ENCODE measurements around the gene PLOD1. TPM values are rescaled to one million over a fixed set of nuclear protein-coding genes. Genes with fewer than 3 reads are reported as not detected.
"Not testable (repeated sequence)": the region's sequence is repeated elsewhere in the genome, so short reads cannot be mapped to it uniquely, and the experiment has no call there.

The PLOD1 gene
- total and polyA plus RNA-seq, 4 donors: 28.9 to 95.9 (median 70.1) TPM

DNA sequence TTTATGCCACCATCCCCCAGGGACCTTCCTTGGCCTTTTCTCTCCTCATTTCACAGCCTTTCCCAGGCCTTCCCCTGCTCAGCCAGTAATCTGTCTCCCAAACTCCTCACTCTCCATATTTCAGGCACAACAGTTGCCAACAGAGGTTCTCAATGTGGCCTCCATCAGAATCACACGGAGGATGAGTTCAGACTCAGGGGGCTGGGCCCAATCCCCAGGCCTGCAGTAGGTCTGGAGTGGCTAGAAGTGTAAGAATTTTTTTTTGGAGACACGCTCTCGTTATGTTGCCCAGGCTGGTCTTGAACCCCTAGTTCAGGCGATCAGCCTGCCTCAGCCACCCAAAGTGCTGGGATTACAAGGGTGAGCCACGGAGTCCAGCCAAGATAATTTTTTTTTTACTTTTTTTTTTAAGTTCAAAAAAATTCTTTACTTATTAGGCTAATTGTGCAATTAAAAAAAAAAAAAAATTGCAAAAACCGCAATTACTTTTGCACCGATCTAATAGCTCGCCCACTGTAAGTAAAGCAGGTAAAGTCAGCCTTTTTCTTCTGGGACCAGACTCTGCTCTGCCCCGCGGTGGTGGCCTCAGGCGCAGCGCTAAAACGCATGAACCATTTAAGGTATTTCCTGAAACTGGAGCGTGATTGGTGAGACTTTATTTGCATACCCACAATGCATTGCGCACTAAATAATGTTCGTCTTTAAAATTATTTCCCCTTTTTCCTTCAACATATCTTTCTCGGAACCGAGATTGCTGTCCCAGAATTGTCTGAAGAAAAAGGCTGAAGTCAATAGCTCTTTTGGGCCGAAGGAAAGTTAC is 27.0 kb upstream of the PLOD1 start:
- DNase-seq (peak; percentile 94 to 95), ATAC-seq (ENCODE audit: low FRiP score) (peak; percentile 95)
- H3K27me3 ChIP-seq (ENCODE audit: control insufficient read depth in 1 of 2, insufficient read depth in 2 of 2, low read length in 1 of 2): peaks cover 0 to 5% of the 10 kb centered on the region in 2 donors
- no peaks in the 10 kb centered on the region for H3K4me1 ChIP-seq (ENCODE audit: control insufficient read depth in 1 of 2, insufficient read depth in 2 of 2, low read length in 2 of 2)
- intact Hi-C loops (cut with DNase I): loop anchor here in 1 of 2 donors (5.0 kb wide), 1 partner anchor 70 kb away; no protein-coding TSS in a partner anchor
- H3K27ac ChIP-seq (ENCODE audit: low read depth in 1 of 2, low read length in 2 of 2): peak overlapping the region; percentile 90 to 93
- H3K9me3 ChIP-seq (ENCODE audit: control insufficient read depth, low read length): no peaks in the 10 kb centered on the region
- no peak overlapping the region for H3K4me3 ChIP-seq (ENCODE audit: low read length in 2 of 2)
- 10 to 12% methylated on average over 19 of the region's 19 CpGs for WGBS, 2 donors
- no peaks in the 10 kb centered on the region for H3K36me3 ChIP-seq (ENCODE audit: control insufficient read depth in 1 of 2, insufficient read depth in 2 of 2, low read length in 1 of 2)

- H3K4me1 ChIP-seq (ENCODE audit: control insufficient read depth in 1 of 2, insufficient read depth in 2 of 2, low read length in 2 of 2): no peaks in the 10 kb centered on the region
- no peaks in the 10 kb centered on the region for H3K9me3 ChIP-seq (ENCODE audit: control insufficient read depth, low read length)
- WGBS, 2 donors: 0% methylated on average over 24 of the region's 24 CpGs
- no peaks in the 10 kb centered on the region for H3K36me3 ChIP-seq (ENCODE audit: control insufficient read depth in 1 of 2, insufficient read depth in 2 of 2, low read length in 1 of 2)
- peak overlapping the region; percentile 43 to 59 for H3K4me3 ChIP-seq (ENCODE audit: low read length in 2 of 2)
- ATAC-seq (ENCODE audit: low FRiP score) (peak; percentile 91), DNase-seq (no peak)
- peak overlapping the region; percentile 90 to 94 for H3K27ac ChIP-seq (ENCODE audit: low read depth in 1 of 2, low read length in 2 of 2)
- peaks cover 0 to 5% of the 10 kb centered on the region in 2 donors for H3K27me3 ChIP-seq (ENCODE audit: control insufficient read depth in 1 of 2, insufficient read depth in 2 of 2, low read length in 1 of 2)
- intact Hi-C loops (cut with DNase I): loop anchor here in 1 of 2 donors (5.0 kb wide), 1 partner anchor 71 kb away; no protein-coding TSS in a partner anchor
These were observed 26.3 kb upstream of the PLOD1 start for GRCh38 chr1:11908095-11908675.

- H3K9me3 ChIP-seq (ENCODE audit: control insufficient read depth, low read length); H3K4me3 ChIP-seq (ENCODE audit: low read length in 2 of 2); H3K36me3 ChIP-seq (ENCODE audit: control insufficient read depth in 1 of 2, insufficient read depth in 2 of 2, low read length in 1 of 2); ATAC-seq (ENCODE audit: low FRiP score); DNase-seq; H3K27me3 ChIP-seq (ENCODE audit: control insufficient read depth in 1 of 2, insufficient read depth in 2 of 2, low read length in 1 of 2); H3K4me1 ChIP-seq (ENCODE audit: control insufficient read depth in 1 of 2, insufficient read depth in 2 of 2, low read length in 2 of 2); H3K27ac ChIP-seq (ENCODE audit: low read depth in 1 of 2, low read length in 2 of 2): not testable (repeated sequence)
- intact Hi-C loops (cut with DNase I): loop anchor here in 1 of 2 donors (10.0 kb wide), 1 partner anchor 64 kb away; no protein-coding TSS in a partner anchor
- 86% methylated on average over 6 of the region's 6 CpGs for WGBS, 2 donors
These were observed 23.6 kb upstream of the PLOD1 start for GRCh38 chr1:11910914-11911228.

GRCh38 chr1:11912000-11912399 is 22.5 kb upstream of the PLOD1 start:
- ATAC-seq (ENCODE audit: low FRiP score) (no peak), DNase-seq (no peak)
- Histone ChIP-seq H3K4me1 (ENCODE audit: control insufficient read depth in 1 of 2, insufficient read depth in 2 of 2, low read length in 2 of 2) (no peaks in the 10 kb centered on the region), H3K27me3 (ENCODE audit: control insufficient read depth in 1 of 2, insufficient read depth in 2 of 2, low read length in 1 of 2) (peaks cover 0 to 5% of the 10 kb centered on the region in 2 donors), H3K36me3 (ENCODE audit: control insufficient read depth in 1 of 2, insufficient read depth in 2 of 2, low read length in 1 of 2) (no peaks in the 10 kb centered on the region), H3K4me3 (ENCODE audit: low read length in 2 of 2) (no peak overlapping the region), H3K9me3 (ENCODE audit: control insufficient read depth, low read length) (no peaks in the 10 kb centered on the region), H3K27ac (ENCODE audit: low read depth in 1 of 2, low read length in 2 of 2) (no peak overlapping the region)
- 86 to 89% methylated on average over 7 of the region's 7 CpGs for WGBS, 2 donors
- intact Hi-C loops (cut with DNase I): loop anchor here in 1 of 2 donors (10.0 kb wide), 1 partner anchor 63 kb away; no protein-coding TSS in a partner anchor

GRCh38 chr1:11912482-11913216 is 21.9 kb upstream of the PLOD1 start:
- 80 to 85% methylated on average over 21 of the region's 21 CpGs for WGBS, 2 donors
- H3K4me1 ChIP-seq (ENCODE audit: control insufficient read depth in 1 of 2, insufficient read depth in 2 of 2, low read length in 2 of 2); ATAC-seq (ENCODE audit: low FRiP score); H3K9me3 ChIP-seq (ENCODE audit: control insufficient read depth, low read length); DNase-seq; H3K36me3 ChIP-seq (ENCODE audit: control insufficient read depth in 1 of 2, insufficient read depth in 2 of 2, low read length in 1 of 2); H3K27me3 ChIP-seq (ENCODE audit: control insufficient read depth in 1 of 2, insufficient read depth in 2 of 2, low read length in 1 of 2); H3K4me3 ChIP-seq (ENCODE audit: low read length in 2 of 2); H3K27ac ChIP-seq (ENCODE audit: low read depth in 1 of 2, low read length in 2 of 2): not testable (repeated sequence)
- intact Hi-C loops (cut with DNase I): loop anchor here in 1 of 2 donors (10.0 kb wide), 1 partner anchor 62 kb away; no protein-coding TSS in a partner anchor

GRCh38 chr1:11913291-11913690 is 21.2 kb upstream of the PLOD1 start:
- Histone ChIP-seq H3K4me1 (ENCODE audit: control insufficient read depth in 1 of 2, insufficient read depth in 2 of 2, low read length in 2 of 2) (no peaks in the 10 kb centered on the region), H3K9me3 (ENCODE audit: control insufficient read depth, low read length) (no peaks in the 10 kb centered on the region), H3K27me3 (ENCODE audit: control insufficient read depth in 1 of 2, insufficient read depth in 2 of 2, low read length in 1 of 2) (peaks cover 0 to 5% of the 10 kb centered on the region in 2 donors), H3K4me3 (ENCODE audit: low read length in 2 of 2) (no peak overlapping the region), H3K36me3 (ENCODE audit: control insufficient read depth in 1 of 2, insufficient read depth in 2 of 2, low read length in 1 of 2) (no peaks in the 10 kb centered on the region), H3K27ac (ENCODE audit: low read depth in 1 of 2, low read length in 2 of 2) (no peak overlapping the region)
- DNase-seq: no peak
- no peak for ATAC-seq (ENCODE audit: low FRiP score)
- intact Hi-C loops (cut with DNase I): loop anchor here in 1 of 2 donors (10.0 kb wide), 1 partner anchor 62 kb away; no protein-coding TSS in a partner anchor
- WGBS, 2 donors: 59 to 62% methylated on average over 11 of the region's 11 CpGs

- intact Hi-C loops (cut with DNase I): loop anchor here in 1 of 2 donors (10.0 kb wide), 1 partner anchor 61 kb away; no protein-coding TSS in a partner anchor
- WGBS, 2 donors: 88 to 92% methylated on average over 1 of the region's 1 CpG
- Histone ChIP-seq H3K9me3 (ENCODE audit: control insufficient read depth, low read length) (no peaks in the 10 kb centered on the region), H3K36me3 (ENCODE audit: control insufficient read depth in 1 of 2, insufficient read depth in 2 of 2, low read length in 1 of 2) (no peaks in the 10 kb centered on the region), H3K27me3 (ENCODE audit: control insufficient read depth in 1 of 2, insufficient read depth in 2 of 2, low read length in 1 of 2) (peaks cover 0 to 2% of the 10 kb centered on the region in 2 donors), H3K4me3 (ENCODE audit: low read length in 2 of 2) (no peak overlapping the region), H3K27ac (ENCODE audit: low read depth in 1 of 2, low read length in 2 of 2) (no peak overlapping the region), H3K4me1 (ENCODE audit: control insufficient read depth in 1 of 2, insufficient read depth in 2 of 2, low read length in 2 of 2) (peaks cover 0 to under 1% of the 10 kb centered on the region in 2 donors)
- no peak for ATAC-seq (ENCODE audit: low FRiP score)
- DNase-seq: no peak
These were observed 20.5 kb upstream of the PLOD1 start for GRCh38 chr1:11914024-11914423.

- peak; percentile 84 for ATAC-seq (ENCODE audit: low FRiP score)
- WGBS, 2 donors: 5 to 7% methylated on average over 14 of the region's 14 CpGs
- Histone ChIP-seq H3K4me3 (ENCODE audit: low read length in 2 of 2) (no peak overlapping the region), H3K36me3 (ENCODE audit: control insufficient read depth in 1 of 2, insufficient read depth in 2 of 2, low read length in 1 of 2) (no peaks in the 10 kb centered on the region), H3K9me3 (ENCODE audit: control insufficient read depth, low read length) (no peaks in the 10 kb centered on the region), H3K4me1 (ENCODE audit: control insufficient read depth in 1 of 2, insufficient read depth in 2 of 2, low read length in 2 of 2) (peaks cover 0 to 2% of the 10 kb centered on the region in 2 donors), H3K27me3 (ENCODE audit: control insufficient read depth in 1 of 2, insufficient read depth in 2 of 2, low read length in 1 of 2) (no peaks in the 10 kb centered on the region), H3K27ac (ENCODE audit: low read depth in 1 of 2, low read length in 2 of 2) (peak overlapping the region; percentile 46 to 97)
- DNase-seq: peak; percentile 91 to 92
- intact Hi-C loops (cut with DNase I): loop anchor here in 1 of 2 donors (10.0 kb wide), 1 partner anchor 56 kb away; no protein-coding TSS in a partner anchor
These were observed 15.6 kb upstream of the PLOD1 start for GRCh38 chr1:11918799-11919519.

Data from aorta (tissue), 5 donors.